ENCODE results near the gene BCO2. TPM values are rescaled to one million over a fixed set of nuclear protein-coding genes. Genes with fewer than 3 reads are reported as not detected.

Gene BCO2
- total RNA-seq, 2 donors from 2014 or later = 3.2 to 9.1 TPM

DNA sequence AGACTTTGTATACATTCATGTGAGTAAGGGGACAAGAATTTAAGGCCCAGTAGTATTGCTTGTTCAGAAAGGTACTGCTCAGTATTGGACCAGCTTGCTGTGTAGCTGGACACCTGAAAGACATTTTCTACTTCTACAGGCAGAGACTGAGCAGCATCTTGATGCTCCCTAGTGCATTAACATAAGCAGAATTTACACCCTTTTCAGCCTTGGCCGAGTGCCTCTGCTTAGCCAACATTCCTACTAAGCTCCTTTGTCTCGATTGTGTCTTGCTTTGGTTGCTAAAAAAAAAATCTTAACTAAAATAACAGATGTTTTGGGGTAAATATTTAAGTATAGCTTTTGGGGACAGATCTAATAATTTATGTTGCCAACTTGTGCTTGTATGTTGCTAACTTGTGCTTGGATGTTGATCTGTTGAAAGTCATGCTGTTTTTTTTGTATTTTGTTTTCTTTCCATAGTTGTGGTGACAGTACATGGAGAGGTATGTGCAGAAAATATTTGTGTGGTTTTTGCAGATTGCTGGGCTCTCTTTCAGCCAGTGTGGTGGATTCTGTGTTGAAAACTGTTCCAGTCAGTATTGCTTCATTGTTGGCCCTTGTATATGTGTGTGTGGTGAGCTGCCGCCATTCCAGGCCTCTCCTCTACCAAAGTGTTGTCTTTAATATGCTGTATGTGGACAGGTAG, 54.6 kb downstream of the BCO2 start:
- TF ChIP-seq, protein P1, sequence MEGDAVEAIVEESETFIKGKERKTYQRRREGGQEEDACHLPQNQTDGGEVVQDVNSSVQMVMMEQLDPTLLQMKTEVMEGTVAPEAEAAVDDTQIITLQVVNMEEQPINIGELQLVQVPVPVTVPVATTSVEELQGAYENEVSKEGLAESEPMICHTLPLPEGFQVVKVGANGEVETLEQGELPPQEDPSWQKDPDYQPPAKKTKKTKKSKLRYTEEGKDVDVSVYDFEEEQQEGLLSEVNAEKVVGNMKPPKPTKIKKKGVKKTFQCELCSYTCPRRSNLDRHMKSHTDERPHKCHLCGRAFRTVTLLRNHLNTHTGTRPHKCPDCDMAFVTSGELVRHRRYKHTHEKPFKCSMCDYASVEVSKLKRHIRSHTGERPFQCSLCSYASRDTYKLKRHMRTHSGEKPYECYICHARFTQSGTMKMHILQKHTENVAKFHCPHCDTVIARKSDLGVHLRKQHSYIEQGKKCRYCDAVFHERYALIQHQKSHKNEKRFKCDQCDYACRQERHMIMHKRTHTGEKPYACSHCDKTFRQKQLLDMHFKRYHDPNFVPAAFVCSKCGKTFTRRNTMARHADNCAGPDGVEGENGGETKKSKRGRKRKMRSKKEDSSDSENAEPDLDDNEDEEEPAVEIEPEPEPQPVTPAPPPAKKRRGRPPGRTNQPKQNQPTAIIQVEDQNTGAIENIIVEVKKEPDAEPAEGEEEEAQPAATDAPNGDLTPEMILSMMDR (IDR thresholded peaks at IDR 0.05) = no peak
- TF ChIP-seq POLR2A (IDR thresholded peaks at IDR 0.05) (no peak), POLR2AphosphoS5 (IDR thresholded peaks at IDR 0.05) (no peak)
- H3K4me3 ChIP-seq = no peak overlapping the region
- H3K9me3 ChIP-seq = no peaks in the 10 kb centered on the region
- 76% methylated on average over 3 of the region's 3 CpGs for WGBS
- H3K27me3 ChIP-seq (replicated peaks; ENCODE audit: insufficient read depth) = no peaks in the 10 kb centered on the region
- H3K36me3 ChIP-seq = no peaks in the 10 kb centered on the region
- no peak overlapping the region for H3K27ac ChIP-seq
- no peak for DNase-seq (ENCODE audit: low spot score)
- H3K4me1 ChIP-seq (replicated peaks) = no peaks in the 10 kb centered on the region
- intact Hi-C loops (cut with DNase I) = loop anchor here (10.0 kb wide), 1 partner anchor 1055 kb away; no protein-coding TSS in a partner anchor

DNA sequence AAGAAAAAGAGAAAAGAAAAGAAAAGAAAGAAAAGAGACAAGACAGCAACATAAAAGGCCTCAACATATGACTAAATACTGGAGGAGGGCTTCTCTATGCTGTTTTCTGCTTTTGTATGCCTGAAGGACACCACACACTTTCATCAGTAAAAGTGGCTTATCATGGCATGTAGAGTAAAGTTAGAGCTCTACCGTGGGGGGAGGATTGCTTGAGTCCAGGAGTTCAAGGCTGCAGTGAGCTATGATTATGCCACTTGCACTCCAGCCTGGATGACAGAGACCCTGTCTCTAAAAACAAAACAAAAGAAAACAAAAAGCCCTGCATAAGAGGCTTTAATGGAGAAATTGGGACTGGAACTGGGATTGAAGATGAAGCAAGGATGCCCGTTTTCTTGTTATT, 56.6 kb downstream of the BCO2 start:
- H3K27me3 ChIP-seq (replicated peaks; ENCODE audit: insufficient read depth) = no peaks in the 10 kb centered on the region
- TF ChIP-seq, protein P1 (IDR thresholded peaks at IDR 0.05) = no peak
- TF ChIP-seq POLR2AphosphoS5 (IDR thresholded peaks at IDR 0.05) (no peak), POLR2A (IDR thresholded peaks at IDR 0.05) (no peak)
- DNase-seq (ENCODE audit: low spot score) = no peak
- H3K4me1 ChIP-seq (replicated peaks) = no peaks in the 10 kb centered on the region
- H3K4me3 ChIP-seq = no peak overlapping the region
- H3K27ac ChIP-seq = no peak overlapping the region
- 87% methylated on average over 2 of the region's 2 CpGs for WGBS
- intact Hi-C loops (cut with DNase I) = no loop called here
- H3K9me3 ChIP-seq = no peaks in the 10 kb centered on the region
- peaks cover 0 to 11% of the 10 kb centered on the region in 2 donors for H3K36me3 ChIP-seq

DNA sequence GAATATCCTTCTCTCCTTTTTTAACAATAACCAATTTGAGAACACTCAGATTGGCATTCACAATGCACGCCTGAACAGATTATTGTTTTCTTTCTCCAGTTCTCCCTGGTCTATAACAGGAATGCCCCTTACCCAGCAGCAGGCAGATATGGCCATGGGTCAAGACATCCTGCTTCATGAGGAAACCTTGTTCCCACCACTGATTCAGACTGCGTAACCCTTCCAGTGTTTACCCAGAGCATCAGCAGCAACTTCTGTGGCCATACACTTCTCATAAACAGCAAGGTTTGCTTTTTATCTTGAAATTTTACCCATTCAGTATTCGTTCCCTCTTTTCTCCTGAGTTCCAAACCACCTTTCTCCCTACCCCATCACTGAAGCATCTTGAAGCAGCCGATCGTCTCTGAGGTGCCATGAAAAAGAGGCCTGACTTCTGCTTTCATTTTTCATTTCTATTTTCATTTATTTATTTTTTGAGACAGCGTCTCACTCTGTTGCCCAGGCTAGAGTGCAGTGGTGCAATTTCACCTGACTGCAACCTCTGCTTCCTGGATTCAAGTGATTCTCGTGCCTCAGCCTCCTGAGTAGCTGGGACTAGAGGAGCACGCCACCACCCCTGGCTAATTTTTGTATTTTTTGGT, 60.6 kb downstream of the BCO2 start:
- H3K27me3 ChIP-seq (replicated peaks; ENCODE audit: insufficient read depth) = no peaks in the 10 kb centered on the region
- DNase-seq (ENCODE audit: low spot score) = no peak
- WGBS = 95% methylated on average over 8 of the region's 8 CpGs
- H3K27ac ChIP-seq = no peak overlapping the region
- H3K4me3 ChIP-seq = no peak overlapping the region
- H3K9me3 ChIP-seq = no peaks in the 10 kb centered on the region
- intact Hi-C loops (cut with DNase I) = no loop called here
- H3K4me1 ChIP-seq (replicated peaks) = peaks cover 3% of the 10 kb centered on the region
- TF ChIP-seq, protein P1 (IDR thresholded peaks at IDR 0.05) = no peak
- peaks cover 0 to 13% of the 10 kb centered on the region in 2 donors for H3K36me3 ChIP-seq

DNA sequence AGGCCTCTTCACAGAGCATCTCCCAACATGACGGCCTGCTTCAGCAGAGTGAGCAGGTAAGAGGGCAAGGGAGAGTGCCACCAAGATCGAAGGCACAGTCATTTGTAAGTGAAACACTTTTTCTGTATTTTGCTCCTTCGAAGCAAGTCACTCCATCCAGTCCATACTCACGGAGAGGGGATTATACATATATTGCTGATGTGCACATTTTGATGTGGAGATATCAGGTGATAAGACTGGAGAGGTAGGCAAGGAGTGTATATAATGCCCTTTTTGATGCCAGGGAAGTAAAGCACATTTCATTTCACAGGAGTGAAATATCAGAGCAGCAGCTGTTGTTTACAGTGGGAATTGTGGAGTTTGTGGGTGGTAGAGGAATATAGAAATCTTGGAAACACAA, 62.1 kb downstream of the BCO2 start:
- intact Hi-C loops (cut with DNase I) = no loop called here
- H3K27me3 ChIP-seq (replicated peaks; ENCODE audit: insufficient read depth) = no peaks in the 10 kb centered on the region
- 94% methylated on average over 4 of the region's 4 CpGs for WGBS
- H3K27ac ChIP-seq = no peak overlapping the region
- TF ChIP-seq POLR2AphosphoS5 (IDR thresholded peaks at IDR 0.05) (no peak), POLR2A (IDR thresholded peaks at IDR 0.05) (no peak)
- TF ChIP-seq, protein P1 (IDR thresholded peaks at IDR 0.05) = no peak
- H3K9me3 ChIP-seq = no peaks in the 10 kb centered on the region
- no peak overlapping the region for H3K4me3 ChIP-seq
- peaks cover 0 to 13% of the 10 kb centered on the region in 2 donors for H3K36me3 ChIP-seq
- no peak for DNase-seq (ENCODE audit: low spot score)
- H3K4me1 ChIP-seq (replicated peaks) = peaks cover 3% of the 10 kb centered on the region

DNA sequence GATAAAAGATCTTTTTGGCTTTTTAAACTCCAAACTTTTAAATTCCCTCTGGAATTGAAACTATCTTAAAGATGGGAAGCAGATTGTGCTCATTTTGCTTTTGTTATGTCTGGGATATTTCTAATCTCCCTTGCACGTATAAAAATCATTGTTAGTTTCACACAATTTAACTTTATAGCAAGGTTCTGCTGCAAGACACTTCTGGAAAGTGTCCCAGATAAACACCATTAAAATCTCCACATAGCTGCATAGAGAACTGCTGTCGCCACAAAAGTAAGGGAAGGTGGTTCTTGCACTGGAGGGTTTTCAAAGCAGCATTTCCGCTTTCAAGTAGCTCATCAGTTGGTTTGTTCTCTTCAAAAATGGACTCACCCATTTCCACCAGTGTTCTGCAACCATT, 62.7 kb downstream of the BCO2 start:
- Histone ChIP-seq H3K27me3 (replicated peaks; ENCODE audit: insufficient read depth) (no peaks in the 10 kb centered on the region), H3K27ac (no peak overlapping the region), H3K4me3 (no peak overlapping the region), H3K36me3 (peaks cover 0 to 13% of the 10 kb centered on the region in 2 donors), H3K9me3 (no peaks in the 10 kb centered on the region), H3K4me1 (replicated peaks) (peaks cover 3% of the 10 kb centered on the region)
- intact Hi-C loops (cut with DNase I) = no loop called here
- peak; percentile 25 for DNase-seq (ENCODE audit: low spot score)
- 25% methylated on average over 3 of the region's 3 CpGs for WGBS
- TF ChIP-seq, protein P1 (IDR thresholded peaks at IDR 0.05) = no peak
- TF ChIP-seq POLR2AphosphoS5 (IDR thresholded peaks at IDR 0.05) = peak; percentile 70

Data from prostate gland (tissue), 2 donors.